ENCODE results near the gene VRK1. TPM values are rescaled to one million over a fixed set of nuclear protein-coding genes. Genes with fewer than 3 reads are reported as not detected.
A peak's percentile ranks its signal among the peaks of the same experiment; 100 is the strongest.

VRK1 gene
- polyA plus RNA-seq, 1 experiment: 8.3 TPM

DNA sequence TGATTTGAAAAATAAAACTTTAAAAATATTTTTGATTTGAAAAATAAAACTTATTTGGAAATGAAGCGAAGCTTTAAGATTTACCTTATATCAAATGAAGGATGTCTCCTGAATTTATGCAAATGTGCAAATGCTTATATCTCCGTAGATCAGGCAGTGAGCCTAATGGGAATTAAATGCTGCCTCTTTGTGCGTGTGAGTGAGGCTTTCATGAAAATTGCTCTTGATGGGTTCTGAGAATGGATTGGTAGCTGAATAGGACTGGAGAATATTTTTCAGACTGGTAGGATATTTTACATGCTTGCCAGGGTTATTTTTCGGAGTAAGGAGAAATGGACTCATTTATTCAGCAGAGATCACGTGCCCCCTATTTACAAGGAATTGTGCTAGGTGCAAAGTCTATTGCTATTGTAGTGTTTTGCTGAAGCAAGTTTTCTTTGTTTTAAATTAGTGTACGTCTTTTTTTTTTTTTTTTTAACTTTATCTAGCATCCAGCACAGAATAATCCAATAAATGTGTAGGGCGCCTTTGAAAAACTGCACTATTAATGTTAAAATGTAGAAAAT lies 2.4 kb downstream of the VRK1 start:
- Histone ChIP-seq H3K4me3 (ENCODE audit: low read depth, low read length) (no peak overlapping the region), H3K27me3 (ENCODE audit: control insufficient read depth, insufficient read depth, low read length) (peaks cover 2% of the 10 kb centered on the region), H3K9me3 (ENCODE audit: control insufficient read depth, insufficient read depth, low read length) (no peaks in the 10 kb centered on the region), H3K27ac (ENCODE audit: low read depth, low read length) (no peak overlapping the region)
- CTCF ChIA-PET: interaction anchor here (0.8 to 4.3 kb wide), 3 partner anchors 53 to 288 kb away, joined by 3 to 32 read pairs (median 3); no protein-coding TSS in a partner anchor
- no peak for DNase-seq (ENCODE audit: low read depth, low spot score)
- POLR2A ChIA-PET: no interaction called here
- TF ChIP-seq, protein P1, sequence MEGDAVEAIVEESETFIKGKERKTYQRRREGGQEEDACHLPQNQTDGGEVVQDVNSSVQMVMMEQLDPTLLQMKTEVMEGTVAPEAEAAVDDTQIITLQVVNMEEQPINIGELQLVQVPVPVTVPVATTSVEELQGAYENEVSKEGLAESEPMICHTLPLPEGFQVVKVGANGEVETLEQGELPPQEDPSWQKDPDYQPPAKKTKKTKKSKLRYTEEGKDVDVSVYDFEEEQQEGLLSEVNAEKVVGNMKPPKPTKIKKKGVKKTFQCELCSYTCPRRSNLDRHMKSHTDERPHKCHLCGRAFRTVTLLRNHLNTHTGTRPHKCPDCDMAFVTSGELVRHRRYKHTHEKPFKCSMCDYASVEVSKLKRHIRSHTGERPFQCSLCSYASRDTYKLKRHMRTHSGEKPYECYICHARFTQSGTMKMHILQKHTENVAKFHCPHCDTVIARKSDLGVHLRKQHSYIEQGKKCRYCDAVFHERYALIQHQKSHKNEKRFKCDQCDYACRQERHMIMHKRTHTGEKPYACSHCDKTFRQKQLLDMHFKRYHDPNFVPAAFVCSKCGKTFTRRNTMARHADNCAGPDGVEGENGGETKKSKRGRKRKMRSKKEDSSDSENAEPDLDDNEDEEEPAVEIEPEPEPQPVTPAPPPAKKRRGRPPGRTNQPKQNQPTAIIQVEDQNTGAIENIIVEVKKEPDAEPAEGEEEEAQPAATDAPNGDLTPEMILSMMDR (IDR thresholded peaks at IDR 0.05; ENCODE audit: low read depth, low read length): no peak

DNA sequence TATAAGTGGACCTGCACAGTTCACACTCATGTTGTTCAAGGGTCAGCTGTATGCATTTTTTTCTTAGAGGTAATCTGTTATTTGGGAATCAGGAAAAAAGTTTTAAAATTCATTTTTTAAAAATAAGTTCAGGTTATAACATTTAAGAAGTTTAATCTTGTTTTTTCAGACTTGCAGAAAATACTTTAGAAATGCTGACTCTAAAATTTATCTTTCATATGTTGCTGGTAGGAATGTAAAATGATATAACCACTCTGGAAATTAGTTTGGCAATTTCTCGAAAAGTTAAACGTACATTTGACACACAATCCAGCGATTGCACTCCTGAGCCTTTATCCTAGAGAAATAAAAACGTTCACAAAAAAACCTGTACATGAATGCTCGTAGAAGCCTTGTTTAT lies 4.7 kb downstream of the VRK1 start:
- Histone ChIP-seq H3K9me3 (ENCODE audit: control insufficient read depth, insufficient read depth, low read length) (no peaks in the 10 kb centered on the region), H3K27me3 (ENCODE audit: control insufficient read depth, insufficient read depth, low read length) (no peaks in the 10 kb centered on the region), H3K4me3 (ENCODE audit: low read depth, low read length) (no peak overlapping the region), H3K27ac (ENCODE audit: low read depth, low read length) (no peak overlapping the region)
- TF ChIP-seq, protein P1 (IDR thresholded peaks at IDR 0.05; ENCODE audit: low read depth, low read length): no peak
- POLR2A ChIA-PET: no interaction called here
- no peak for DNase-seq (ENCODE audit: low read depth, low spot score)
- CTCF ChIA-PET: interaction anchor here (1.1 to 5.0 kb wide), 3 partner anchors 51 to 235 kb away, joined by 3 to 38 read pairs (median 3); no protein-coding TSS in a partner anchor

DNA sequence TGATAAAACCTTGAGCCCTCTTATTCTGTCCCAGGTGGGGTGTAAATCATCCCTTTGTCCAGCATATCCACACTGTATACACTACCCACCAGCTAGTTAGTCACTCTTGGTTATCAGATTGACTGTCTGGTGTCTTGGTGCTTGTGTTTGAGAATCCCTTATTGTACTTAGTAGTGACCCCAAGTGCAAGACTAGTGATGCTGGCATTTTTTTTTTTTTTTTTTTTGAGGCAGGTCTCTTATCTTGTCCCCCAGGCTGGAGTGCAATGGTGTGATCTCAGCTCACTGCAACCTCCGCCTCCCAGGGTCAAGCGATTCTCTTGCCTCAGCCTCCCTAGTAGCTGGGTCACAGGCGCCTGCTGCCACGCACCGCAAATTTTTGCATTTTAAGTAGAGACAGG lies 5.8 kb downstream of the VRK1 start:
- POLR2A ChIA-PET: no interaction called here
- DNase-seq (ENCODE audit: low read depth, low spot score): no peak
- no peaks in the 10 kb centered on the region for H3K27me3 ChIP-seq (ENCODE audit: control insufficient read depth, insufficient read depth, low read length)
- no peak overlapping the region for H3K27ac ChIP-seq (ENCODE audit: low read depth, low read length)
- CTCF ChIA-PET: interaction anchor here (1.1 to 5.0 kb wide), 2 partner anchors 50 to 235 kb away, joined by 3 to 38 read pairs; no protein-coding TSS in a partner anchor
- H3K4me3 ChIP-seq (ENCODE audit: low read depth, low read length): no peak overlapping the region
- TF ChIP-seq, protein P1 (IDR thresholded peaks at IDR 0.05; ENCODE audit: low read depth, low read length): no peak
- no peaks in the 10 kb centered on the region for H3K9me3 ChIP-seq (ENCODE audit: control insufficient read depth, insufficient read depth, low read length)

DNA sequence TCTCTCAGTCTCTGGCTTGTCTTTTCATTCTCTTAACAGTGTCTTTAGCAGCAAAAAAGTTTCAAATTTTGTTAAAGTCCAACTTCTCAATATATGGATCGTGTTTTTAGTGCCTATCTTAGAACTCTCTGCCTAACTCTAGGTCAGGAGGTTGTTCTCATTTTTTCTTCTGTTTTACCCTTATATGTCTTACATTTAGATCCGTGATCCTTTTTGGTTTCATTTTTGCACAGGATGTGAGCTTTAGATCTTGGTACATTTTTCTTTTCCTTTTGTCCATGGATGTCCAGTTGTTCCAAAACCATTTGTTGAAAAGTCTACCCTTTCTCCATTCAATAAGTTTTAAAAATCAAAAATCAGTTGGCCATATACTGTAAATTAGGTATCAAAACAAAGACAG lies 6.8 kb downstream of the VRK1 start:
- Histone ChIP-seq H3K4me3 (ENCODE audit: low read depth, low read length) (no peak overlapping the region; the same call in 1 of the 2 replicates), H3K9me3 (ENCODE audit: control insufficient read depth, insufficient read depth, low read length) (no peaks in the 10 kb centered on the region), H3K27me3 (ENCODE audit: control insufficient read depth, insufficient read depth, low read length) (no peaks in the 10 kb centered on the region), H3K27ac (ENCODE audit: low read depth, low read length) (no peak overlapping the region)
- DNase-seq (ENCODE audit: low read depth, low spot score): no peak
- ChIA-PET POLR2A (no interaction called here), CTCF (interaction anchor here (5.0 kb wide), 1 partner anchor 49 kb away, joined by 38 read pairs; no protein-coding TSS in a partner anchor)
- TF ChIP-seq, protein P1 (IDR thresholded peaks at IDR 0.05; ENCODE audit: low read depth, low read length): no peak

DNA sequence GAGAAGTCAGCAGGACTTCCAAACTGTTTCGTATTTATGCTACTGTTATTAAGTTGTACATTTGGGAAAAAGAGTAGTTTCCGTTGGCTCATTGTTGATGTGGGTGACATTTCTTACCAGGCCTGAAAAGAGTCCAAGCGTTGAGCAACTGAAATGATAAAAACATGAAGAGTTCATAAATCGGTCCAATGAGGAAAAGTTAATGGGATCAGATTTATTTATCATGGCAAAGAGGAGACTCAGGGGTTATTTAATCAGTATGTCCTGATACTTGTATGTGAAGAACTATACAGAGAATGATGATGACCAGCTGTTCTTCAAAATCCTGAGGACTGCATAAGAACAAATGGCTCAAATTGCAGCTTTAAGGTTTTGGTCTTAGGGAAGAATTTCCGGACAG lies 7.7 kb downstream of the VRK1 start:
- TF ChIP-seq, protein P1 (IDR thresholded peaks at IDR 0.05; ENCODE audit: low read depth, low read length): no peak
- Histone ChIP-seq H3K27me3 (ENCODE audit: control insufficient read depth, insufficient read depth, low read length) (no peaks in the 10 kb centered on the region), H3K4me3 (ENCODE audit: low read depth, low read length) (peak overlapping the region; percentile 17), H3K9me3 (ENCODE audit: control insufficient read depth, insufficient read depth, low read length) (no peaks in the 10 kb centered on the region), H3K27ac (ENCODE audit: low read depth, low read length) (no peak overlapping the region)
- DNase-seq (ENCODE audit: low read depth, low spot score): no peak
- ChIA-PET POLR2A (no interaction called here), CTCF (interaction anchor here (5.0 kb wide), 1 partner anchor 48 kb away, joined by 38 read pairs; no protein-coding TSS in a partner anchor)

Measured in AG04450 (cell line).